ENCODE results near the gene MUC4.

DNA sequence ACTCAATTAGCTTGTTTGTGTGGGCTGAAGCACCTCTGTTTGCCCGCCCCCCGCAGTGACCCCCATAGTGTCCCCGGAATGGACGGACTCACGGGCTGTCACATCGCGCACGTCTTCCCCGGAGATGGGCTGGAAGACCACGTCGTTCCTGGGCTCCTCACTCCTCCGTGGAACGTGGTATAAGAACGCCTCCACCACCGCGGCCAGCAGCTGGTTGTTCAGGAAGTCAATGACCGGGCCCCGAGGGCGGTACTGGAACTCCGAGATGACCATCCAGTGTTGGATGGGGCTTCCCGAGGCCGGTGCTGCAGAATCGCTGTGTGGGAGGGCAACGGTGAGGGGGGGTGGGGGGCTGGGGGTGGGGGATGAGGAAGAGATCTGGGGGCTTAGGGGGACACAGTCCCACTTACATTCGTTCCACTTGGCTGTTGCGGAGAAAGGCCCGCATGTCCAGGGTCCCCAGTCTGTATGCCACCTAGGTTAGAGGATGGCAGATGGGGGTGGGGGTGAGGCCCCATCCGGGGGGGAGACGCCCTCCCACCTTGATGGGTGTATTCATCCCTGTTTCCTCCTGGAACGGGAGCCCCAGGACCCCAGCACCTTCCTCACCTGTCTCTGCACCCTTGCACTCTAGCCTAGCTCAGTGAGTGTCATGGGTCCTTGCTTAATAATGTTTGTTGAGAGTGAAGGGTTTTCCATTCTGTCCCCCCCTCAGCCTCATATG lies 60.8 kb downstream of the MUC4 start:
- TF ChIP-seq EGR1 (IDR thresholded peaks at IDR 0.05; ENCODE audit: borderline replicate concordance in 1 of 2, low read depth in 2 of 2, low read length in 2 of 2) (no peak), EZH2 (IDR thresholded peaks at IDR 0.05; ENCODE audit: borderline replicate concordance, control insufficient read depth, low read depth, low read length) (no peak), MXI1 (IDR thresholded peaks at IDR 0.05; ENCODE audit: low read depth, low read length) (no peak), JUNB (IDR thresholded peaks at IDR 0.05) (no peak), POLR2A (IDR thresholded peaks at IDR 0.05; ENCODE audit: low read depth, low read length) (no peak)
- TF ChIP-seq, protein P1, sequence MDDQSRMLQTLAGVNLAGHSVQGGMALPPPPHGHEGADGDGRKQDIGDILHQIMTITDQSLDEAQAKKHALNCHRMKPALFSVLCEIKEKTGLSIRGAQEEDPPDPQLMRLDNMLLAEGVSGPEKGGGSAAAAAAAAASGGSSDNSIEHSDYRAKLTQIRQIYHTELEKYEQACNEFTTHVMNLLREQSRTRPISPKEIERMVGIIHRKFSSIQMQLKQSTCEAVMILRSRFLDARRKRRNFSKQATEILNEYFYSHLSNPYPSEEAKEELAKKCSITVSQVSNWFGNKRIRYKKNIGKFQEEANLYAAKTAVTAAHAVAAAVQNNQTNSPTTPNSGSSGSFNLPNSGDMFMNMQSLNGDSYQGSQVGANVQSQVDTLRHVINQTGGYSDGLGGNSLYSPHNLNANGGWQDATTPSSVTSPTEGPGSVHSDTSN (IDR thresholded peaks at IDR 0.05; ENCODE audit: insufficient replicate concordance, low read depth, low read length), result no peak
- TF ChIP-seq, protein P2, sequence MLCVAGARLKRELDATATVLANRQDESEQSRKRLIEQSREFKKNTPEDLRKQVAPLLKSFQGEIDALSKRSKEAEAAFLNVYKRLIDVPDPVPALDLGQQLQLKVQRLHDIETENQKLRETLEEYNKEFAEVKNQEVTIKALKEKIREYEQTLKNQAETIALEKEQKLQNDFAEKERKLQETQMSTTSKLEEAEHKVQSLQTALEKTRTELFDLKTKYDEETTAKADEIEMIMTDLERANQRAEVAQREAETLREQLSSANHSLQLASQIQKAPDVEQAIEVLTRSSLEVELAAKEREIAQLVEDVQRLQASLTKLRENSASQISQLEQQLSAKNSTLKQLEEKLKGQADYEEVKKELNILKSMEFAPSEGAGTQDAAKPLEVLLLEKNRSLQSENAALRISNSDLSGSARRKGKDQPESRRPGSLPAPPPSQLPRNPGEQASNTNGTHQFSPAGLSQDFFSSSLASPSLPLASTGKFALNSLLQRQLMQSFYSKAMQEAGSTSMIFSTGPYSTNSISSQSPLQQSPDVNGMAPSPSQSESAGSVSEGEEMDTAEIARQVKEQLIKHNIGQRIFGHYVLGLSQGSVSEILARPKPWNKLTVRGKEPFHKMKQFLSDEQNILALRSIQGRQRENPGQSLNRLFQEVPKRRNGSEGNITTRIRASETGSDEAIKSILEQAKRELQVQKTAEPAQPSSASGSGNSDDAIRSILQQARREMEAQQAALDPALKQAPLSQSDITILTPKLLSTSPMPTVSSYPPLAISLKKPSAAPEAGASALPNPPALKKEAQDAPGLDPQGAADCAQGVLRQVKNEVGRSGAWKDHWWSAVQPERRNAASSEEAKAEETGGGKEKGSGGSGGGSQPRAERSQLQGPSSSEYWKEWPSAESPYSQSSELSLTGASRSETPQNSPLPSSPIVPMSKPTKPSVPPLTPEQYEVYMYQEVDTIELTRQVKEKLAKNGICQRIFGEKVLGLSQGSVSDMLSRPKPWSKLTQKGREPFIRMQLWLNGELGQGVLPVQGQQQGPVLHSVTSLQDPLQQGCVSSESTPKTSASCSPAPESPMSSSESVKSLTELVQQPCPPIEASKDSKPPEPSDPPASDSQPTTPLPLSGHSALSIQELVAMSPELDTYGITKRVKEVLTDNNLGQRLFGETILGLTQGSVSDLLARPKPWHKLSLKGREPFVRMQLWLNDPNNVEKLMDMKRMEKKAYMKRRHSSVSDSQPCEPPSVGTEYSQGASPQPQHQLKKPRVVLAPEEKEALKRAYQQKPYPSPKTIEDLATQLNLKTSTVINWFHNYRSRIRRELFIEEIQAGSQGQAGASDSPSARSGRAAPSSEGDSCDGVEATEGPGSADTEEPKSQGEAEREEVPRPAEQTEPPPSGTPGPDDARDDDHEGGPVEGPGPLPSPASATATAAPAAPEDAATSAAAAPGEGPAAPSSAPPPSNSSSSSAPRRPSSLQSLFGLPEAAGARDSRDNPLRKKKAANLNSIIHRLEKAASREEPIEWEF (IDR thresholded peaks at IDR 0.05; ENCODE audit: insufficient replicate concordance, low read depth, low read length), result no peak
- TF ChIP-seq, protein P3, sequence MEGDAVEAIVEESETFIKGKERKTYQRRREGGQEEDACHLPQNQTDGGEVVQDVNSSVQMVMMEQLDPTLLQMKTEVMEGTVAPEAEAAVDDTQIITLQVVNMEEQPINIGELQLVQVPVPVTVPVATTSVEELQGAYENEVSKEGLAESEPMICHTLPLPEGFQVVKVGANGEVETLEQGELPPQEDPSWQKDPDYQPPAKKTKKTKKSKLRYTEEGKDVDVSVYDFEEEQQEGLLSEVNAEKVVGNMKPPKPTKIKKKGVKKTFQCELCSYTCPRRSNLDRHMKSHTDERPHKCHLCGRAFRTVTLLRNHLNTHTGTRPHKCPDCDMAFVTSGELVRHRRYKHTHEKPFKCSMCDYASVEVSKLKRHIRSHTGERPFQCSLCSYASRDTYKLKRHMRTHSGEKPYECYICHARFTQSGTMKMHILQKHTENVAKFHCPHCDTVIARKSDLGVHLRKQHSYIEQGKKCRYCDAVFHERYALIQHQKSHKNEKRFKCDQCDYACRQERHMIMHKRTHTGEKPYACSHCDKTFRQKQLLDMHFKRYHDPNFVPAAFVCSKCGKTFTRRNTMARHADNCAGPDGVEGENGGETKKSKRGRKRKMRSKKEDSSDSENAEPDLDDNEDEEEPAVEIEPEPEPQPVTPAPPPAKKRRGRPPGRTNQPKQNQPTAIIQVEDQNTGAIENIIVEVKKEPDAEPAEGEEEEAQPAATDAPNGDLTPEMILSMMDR (IDR thresholded peaks at IDR 0.05 in 2 of 3, conservative IDR thresholded peaks at IDR 0.05 in 1 of 3; ENCODE audit: control insufficient read depth in 2 of 3, extremely low read depth in 1 of 3, insufficient read depth in 1 of 3, low read depth in 3 of 3, low read length in 3 of 3), result no peak

All from GM12878 (cell line).